ENCODE measurements around the gene KLF15. TPM values are rescaled to one million over a fixed set of nuclear protein-coding genes. Genes with fewer than 3 reads are reported as not detected.

KLF15 gene
- total and polyA plus RNA-seq, 9 of the 15 experiments (the other 6 are each of a cell fraction or from before 2014, with no cell fraction given): 0.08 to 4.8 (median 1.2) TPM

DNA sequence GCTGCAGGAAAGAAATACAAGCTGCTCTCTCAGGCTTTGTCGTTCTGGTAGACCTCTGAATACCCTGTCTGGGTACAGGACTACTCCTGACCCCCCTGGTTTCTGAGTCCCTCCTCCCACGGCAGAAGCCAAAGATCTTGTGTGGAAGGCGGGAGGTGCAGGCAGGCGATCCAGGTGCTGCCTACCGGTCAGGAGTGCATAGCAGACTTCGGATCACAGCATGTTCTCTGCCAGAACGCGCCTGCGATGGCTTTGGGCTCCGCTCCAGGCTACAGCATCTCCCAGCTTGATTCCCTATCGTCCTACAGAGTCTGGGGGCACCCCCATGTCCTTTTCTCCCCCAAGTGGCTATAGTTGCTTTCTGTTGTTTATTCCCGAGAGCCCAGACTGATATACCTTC, 35.0 kb upstream of the KLF15 start (continued):
- TF ChIP-seq PYGO2 (tag; IDR thresholded peaks at IDR 0.05): no peak

DNA sequence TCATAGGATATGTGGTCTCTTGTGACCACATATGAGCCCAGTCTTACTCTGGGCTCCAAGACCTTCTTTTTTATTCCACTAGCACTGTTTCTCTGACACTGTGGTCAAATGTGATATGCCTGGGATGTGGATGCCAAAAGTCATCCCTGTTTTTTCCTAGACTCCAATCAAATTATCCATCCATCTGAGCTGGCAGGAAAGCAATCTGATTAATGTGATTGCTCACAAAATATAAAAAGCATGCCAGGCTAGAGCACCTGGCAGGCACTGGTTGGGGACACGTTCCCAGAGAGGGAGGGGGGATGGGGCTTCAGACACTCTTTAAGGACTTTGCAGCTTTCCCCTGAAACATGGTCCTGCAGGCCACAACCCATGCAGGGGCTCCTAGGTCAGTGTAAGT, 34.4 kb upstream of the KLF15 start:
- no peak for DNase-seq (ENCODE audit: extremely low read depth in 1 of 4, low spot score in 3 of 4)
- CTCF ChIA-PET (ENCODE audit: low intra/inter-chr PET ratio): no interaction called here
- Histone ChIP-seq H2AFZ (ENCODE audit: low read depth, low read length) (no peak overlapping the region), H4K20me1 (replicated peaks; ENCODE audit: control insufficient read depth, insufficient read depth, low read length) (0 out of 2 replicates have a peak, but pooled peaks cover 3% of the 10 kb centered on the region), H3K79me2 (ENCODE audit: control insufficient read depth, insufficient read depth, low read length) (no peaks in the 10 kb centered on the region), H3K27ac (ENCODE audit: extremely low read depth, low read depth, low read length) (no peak overlapping the region), H3K27me3 (ENCODE audit: control insufficient read depth in 2 of 2, insufficient read depth in 2 of 2, low read length in 2 of 2) (peaks cover 5 to 61% of the 10 kb centered on the region in 2 experiments; a peak in 4 of 5 replicates), H3K4me3 (no peak overlapping the region), H3K9ac (ENCODE audit: insufficient read depth in 1 of 2, low read depth in 2 of 2, low read length in 2 of 2) (no peak overlapping the region), H3K4me2 (ENCODE audit: insufficient read depth, low read length) (no peak overlapping the region), H3K36me3 (ENCODE audit: control insufficient read depth, insufficient read depth, low read length) (no peaks in the 10 kb centered on the region), H3K4me1 (replicated peaks in 1 of 2; ENCODE audit: control insufficient read depth in 2 of 2, insufficient read depth in 2 of 2, low read length in 2 of 2) (peaks cover 0 to 13% of the 10 kb centered on the region in 2 experiments; a peak in 3 of 5 replicates), H3K9me3 (replicated peaks; ENCODE audit: control insufficient read depth, insufficient read depth, low read depth, low read length) (no peaks in the 10 kb centered on the region), H3K9me1 (ENCODE audit: control insufficient read depth, insufficient read depth, low read length) (no peaks in the 10 kb centered on the region)
- TF ChIP-seq WHSC1 (IDR thresholded peaks at IDR 0.05; ENCODE audit: low read length): no peak
- TF ChIP-seq TARDBP (IDR thresholded peaks at IDR 0.05): no peak
- intact Hi-C loops (cut with micrococcal nuclease) (no loop called here), in situ Hi-C loops (cut with MboI) (loop anchor here (5.0 to 25.0 kb wide), 2 partner anchors 139 to 254 kb away; no protein-coding TSS in a partner anchor)
- ATAC-seq: no peak
- POLR2A ChIA-PET: no interaction called here
- FAIRE-seq: no peak
- WGBS (ENCODE audit: insufficient coverage, low coverage, missing lambda C conversion rate): 0% methylated on average over 1 of the region's 1 CpG
- BruUV-seq (replicated peaks): no TSS peak

DNA sequence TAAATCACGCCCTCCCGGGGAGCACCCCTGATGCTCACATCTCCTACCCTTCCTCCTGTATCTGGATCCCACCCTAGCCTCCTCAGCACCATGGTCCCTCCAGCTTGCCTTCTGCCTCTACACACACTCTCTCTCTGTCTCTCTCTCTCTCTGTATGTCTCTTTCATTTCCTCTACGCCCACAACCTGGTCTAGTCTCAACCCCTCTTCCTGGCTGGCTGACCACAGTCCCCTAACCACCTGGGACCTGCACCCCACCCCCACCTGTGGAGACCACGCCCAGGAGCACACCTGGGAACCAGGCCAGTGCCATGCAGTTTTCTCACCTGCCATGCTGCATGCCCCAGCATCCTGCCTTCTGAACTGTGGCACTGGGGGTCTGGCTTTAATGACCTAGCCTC, 33.5 kb upstream of the KLF15 start:
- Histone ChIP-seq H2AFZ (ENCODE audit: low read depth, low read length) (no peak overlapping the region), H3K4me2 (ENCODE audit: insufficient read depth, low read length) (no peak overlapping the region), H3K79me2 (ENCODE audit: control insufficient read depth, insufficient read depth, low read length) (no peaks in the 10 kb centered on the region), H3K27me3 (ENCODE audit: control insufficient read depth in 2 of 2, insufficient read depth in 2 of 2, low read length in 2 of 2) (peaks cover 5 to 54% of the 10 kb centered on the region in 2 experiments; a peak in 4 of 5 replicates), H3K9me1 (ENCODE audit: control insufficient read depth, insufficient read depth, low read length) (no peaks in the 10 kb centered on the region), H4K20me1 (replicated peaks; ENCODE audit: control insufficient read depth, insufficient read depth, low read length) (0 out of 2 replicates have a peak, but pooled peaks cover 3% of the 10 kb centered on the region), H3K36me3 (ENCODE audit: control insufficient read depth, insufficient read depth, low read length) (no peaks in the 10 kb centered on the region), H3K9ac (ENCODE audit: insufficient read depth in 1 of 2, low read depth in 2 of 2, low read length in 2 of 2) (no peak overlapping the region), H3K27ac (ENCODE audit: extremely low read depth, low read depth, low read length) (no peak overlapping the region), H3K4me3 (no peak overlapping the region), H3K9me3 (replicated peaks; ENCODE audit: control insufficient read depth, insufficient read depth, low read depth, low read length) (no peaks in the 10 kb centered on the region), H3K4me1 (replicated peaks in 1 of 2; ENCODE audit: control insufficient read depth in 2 of 2, insufficient read depth in 2 of 2, low read length in 2 of 2) (peaks cover 0 to 13% of the 10 kb centered on the region in 2 experiments; a peak in 3 of 5 replicates)
- ChIA-PET CTCF (ENCODE audit: low intra/inter-chr PET ratio) (no interaction called here), POLR2A (no interaction called here)
- intact Hi-C loops (cut with micrococcal nuclease): no loop called here
- in situ Hi-C loops (cut with MboI): loop anchor here (5.0 to 25.0 kb wide), 2 partner anchors 138 to 253 kb away; no protein-coding TSS in a partner anchor
- no TSS peak for BruUV-seq (replicated peaks)
- DNase-seq (ENCODE audit: extremely low read depth in 1 of 4, low spot score in 3 of 4): no peak
- FAIRE-seq: no peak
- WGBS (ENCODE audit: insufficient coverage, low coverage, missing lambda C conversion rate): 0% methylated on average over 3 of the region's 4 CpGs
- no peak for ATAC-seq
- no peak for TF ChIP-seq HNRNPL (IDR thresholded peaks at IDR 0.05; ENCODE audit: low read depth, low read length)
- TF ChIP-seq, protein P1, sequence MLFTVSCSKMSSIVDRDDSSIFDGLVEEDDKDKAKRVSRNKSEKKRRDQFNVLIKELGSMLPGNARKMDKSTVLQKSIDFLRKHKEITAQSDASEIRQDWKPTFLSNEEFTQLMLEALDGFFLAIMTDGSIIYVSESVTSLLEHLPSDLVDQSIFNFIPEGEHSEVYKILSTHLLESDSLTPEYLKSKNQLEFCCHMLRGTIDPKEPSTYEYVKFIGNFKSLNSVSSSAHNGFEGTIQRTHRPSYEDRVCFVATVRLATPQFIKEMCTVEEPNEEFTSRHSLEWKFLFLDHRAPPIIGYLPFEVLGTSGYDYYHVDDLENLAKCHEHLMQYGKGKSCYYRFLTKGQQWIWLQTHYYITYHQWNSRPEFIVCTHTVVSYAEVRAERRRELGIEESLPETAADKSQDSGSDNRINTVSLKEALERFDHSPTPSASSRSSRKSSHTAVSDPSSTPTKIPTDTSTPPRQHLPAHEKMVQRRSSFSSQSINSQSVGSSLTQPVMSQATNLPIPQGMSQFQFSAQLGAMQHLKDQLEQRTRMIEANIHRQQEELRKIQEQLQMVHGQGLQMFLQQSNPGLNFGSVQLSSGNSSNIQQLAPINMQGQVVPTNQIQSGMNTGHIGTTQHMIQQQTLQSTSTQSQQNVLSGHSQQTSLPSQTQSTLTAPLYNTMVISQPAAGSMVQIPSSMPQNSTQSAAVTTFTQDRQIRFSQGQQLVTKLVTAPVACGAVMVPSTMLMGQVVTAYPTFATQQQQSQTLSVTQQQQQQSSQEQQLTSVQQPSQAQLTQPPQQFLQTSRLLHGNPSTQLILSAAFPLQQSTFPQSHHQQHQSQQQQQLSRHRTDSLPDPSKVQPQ (CRISPR knock-in tag; IDR thresholded peaks at IDR 0.05; ENCODE audit: borderline replicate concordance): no peak
- no peak for TF ChIP-seq MIER1 (IDR thresholded peaks at IDR 0.05; ENCODE audit: low read depth)
- TF ChIP-seq, protein P2, sequence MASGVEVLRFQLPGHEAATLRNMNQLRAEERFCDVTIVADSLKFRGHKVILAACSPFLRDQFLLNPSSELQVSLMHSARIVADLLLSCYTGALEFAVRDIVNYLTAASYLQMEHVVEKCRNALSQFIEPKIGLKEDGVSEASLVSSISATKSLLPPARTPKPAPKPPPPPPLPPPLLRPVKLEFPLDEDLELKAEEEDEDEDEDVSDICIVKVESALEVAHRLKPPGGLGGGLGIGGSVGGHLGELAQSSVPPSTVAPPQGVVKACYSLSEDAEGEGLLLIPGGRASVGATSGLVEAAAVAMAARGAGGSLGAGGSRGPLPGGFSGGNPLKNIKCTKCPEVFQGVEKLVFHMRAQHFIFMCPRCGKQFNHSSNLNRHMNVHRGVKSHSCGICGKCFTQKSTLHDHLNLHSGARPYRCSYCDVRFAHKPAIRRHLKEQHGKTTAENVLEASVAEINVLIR (CRISPR knock-in tag; IDR thresholded peaks at IDR 0.05): no peak
- TF ChIP-seq, protein P3, sequence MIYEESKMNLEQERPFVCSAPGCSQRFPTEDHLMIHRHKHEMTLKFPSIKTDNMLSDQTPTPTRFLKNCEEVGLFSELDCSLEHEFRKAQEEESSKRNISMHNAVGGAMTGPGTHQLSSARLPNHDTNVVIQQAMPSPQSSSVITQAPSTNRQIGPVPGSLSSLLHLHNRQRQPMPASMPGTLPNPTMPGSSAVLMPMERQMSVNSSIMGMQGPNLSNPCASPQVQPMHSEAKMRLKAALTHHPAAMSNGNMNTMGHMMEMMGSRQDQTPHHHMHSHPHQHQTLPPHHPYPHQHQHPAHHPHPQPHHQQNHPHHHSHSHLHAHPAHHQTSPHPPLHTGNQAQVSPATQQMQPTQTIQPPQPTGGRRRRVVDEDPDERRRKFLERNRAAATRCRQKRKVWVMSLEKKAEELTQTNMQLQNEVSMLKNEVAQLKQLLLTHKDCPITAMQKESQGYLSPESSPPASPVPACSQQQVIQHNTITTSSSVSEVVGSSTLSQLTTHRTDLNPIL (CRISPR knock-in tag; IDR thresholded peaks at IDR 0.05): no peak
- TF ChIP-seq ZNF354B (CRISPR knock-in tag; IDR thresholded peaks at IDR 0.05): no peak
